SU-DHL-6 (cell line): Measurements from ENCODE around the gene RPGRIP1.

Source experiments
- CTCF ChIP-seq: fragments of 200-600 bp; sonication (generic); IDR thresholded peaks from one replicate; pipeline ENCODE4 v1.5.1; 2017; ENCODE audit warnings: antibody characterized with exemption, mild to moderate bottlenecking, low read length, moderate library complexity; ENCODE audit not compliant: insufficient read depth, poor library complexity, severe bottlenecking
- EZH2phosphoT487 ChIP-seq: fragments of 200-600 bp; sonication (generic), shearing (Covaris generic); conservative IDR thresholded peaks from 2 replicates; pipeline ENCODE4 v1.6.1; 2018; ENCODE audit warnings: mild to moderate bottlenecking, antibody characterized with exemption, low read length, moderate library complexity, mixed read lengths

- TF ChIP-seq CTCF (no peak), EZH2phosphoT487 (no peak)
These were observed 27.7 kb upstream of the RPGRIP1 start for GRCh38 chr14:21252149-21252548.
